ENCODE data around the gene CRK. TPM values are rescaled to one million over a fixed set of nuclear protein-coding genes. Genes with fewer than 3 reads are reported as not detected.
A peak's percentile ranks its signal among the peaks of the same experiment; 100 is the strongest.

The CRK gene
- total and polyA plus RNA-seq, 7 experiments from 2014 or later = 16.9 to 29.0 (median 20.9) TPM

GRCh38 chr17:1487939-1488825, 32.1 kb upstream of the CRK start:
- Histone ChIP-seq H3K9me3 (ENCODE audit: control insufficient read depth in 2 of 3, low read length in 3 of 3) (no peaks in the 10 kb centered on the region), H3K27ac (ENCODE audit: low read depth, low read length) (peak overlapping the region; percentile 78), H3K4me3 (ENCODE audit: low read length) (peak overlapping the region; percentile 65), H3K27me3 (ENCODE audit: control insufficient read depth in 2 of 2, insufficient read depth in 2 of 2, low read length in 2 of 2) (no peaks in the 10 kb centered on the region), H3K36me3 (ENCODE audit: control insufficient read depth in 2 of 3, insufficient read depth in 3 of 3, low read length in 3 of 3) (no peaks in the 10 kb centered on the region), H3K4me1 (ENCODE audit: control insufficient read depth in 2 of 2, insufficient read depth in 2 of 2, low read length in 2 of 2) (peaks cover 21 to 47% of the 10 kb centered on the region in 2 donors)
- DNase-seq (peak; percentile 40 to 83 (median 61)), ATAC-seq (peak; percentile 61)
- POLR2A ChIA-PET = interaction anchor here (0.5 to 5.1 kb wide), 8 partner anchors 17 to 191 kb away, joined by 3 to 23 read pairs (median 5); partner anchors contain the start of genes CRK, INPP5K and YWHAE
- Mint-ChIP-seq H3K27ac (peak overlapping the region; percentile 51 to 93 (median 72)), H3K27me3 (peaks cover 0 to 4% (median 0%) of the 10 kb centered on the region in 5 donors), H3K4me1 (peaks cover 0 to 57% (median 44%) of the 10 kb centered on the region in 7 donors), H3K4me3 (peak overlapping the region; percentile 82 to 95 (median 88)), H3K36me3 (peaks cover 0 to 7% (median 0%) of the 10 kb centered on the region in 5 donors), H3K9me3 (peaks cover 0 to 2% (median 0%) of the 10 kb centered on the region in 11 donors)
- CTCF ChIA-PET = interaction anchor here (0.6 to 1.2 kb wide), 2 partner anchors 97 to 142 kb away, joined by 4 to 6 read pairs; no protein-coding TSS in a partner anchor
- intact Hi-C loops (cut with micrococcal nuclease) = loop anchor here in 1 of 2 donors (1.0 to 10.0 kb wide), 7 partner anchors 15 to 849 kb away; partner anchors contain the start of genes CRK, INPP5K, PITPNA and RILP

DNA sequence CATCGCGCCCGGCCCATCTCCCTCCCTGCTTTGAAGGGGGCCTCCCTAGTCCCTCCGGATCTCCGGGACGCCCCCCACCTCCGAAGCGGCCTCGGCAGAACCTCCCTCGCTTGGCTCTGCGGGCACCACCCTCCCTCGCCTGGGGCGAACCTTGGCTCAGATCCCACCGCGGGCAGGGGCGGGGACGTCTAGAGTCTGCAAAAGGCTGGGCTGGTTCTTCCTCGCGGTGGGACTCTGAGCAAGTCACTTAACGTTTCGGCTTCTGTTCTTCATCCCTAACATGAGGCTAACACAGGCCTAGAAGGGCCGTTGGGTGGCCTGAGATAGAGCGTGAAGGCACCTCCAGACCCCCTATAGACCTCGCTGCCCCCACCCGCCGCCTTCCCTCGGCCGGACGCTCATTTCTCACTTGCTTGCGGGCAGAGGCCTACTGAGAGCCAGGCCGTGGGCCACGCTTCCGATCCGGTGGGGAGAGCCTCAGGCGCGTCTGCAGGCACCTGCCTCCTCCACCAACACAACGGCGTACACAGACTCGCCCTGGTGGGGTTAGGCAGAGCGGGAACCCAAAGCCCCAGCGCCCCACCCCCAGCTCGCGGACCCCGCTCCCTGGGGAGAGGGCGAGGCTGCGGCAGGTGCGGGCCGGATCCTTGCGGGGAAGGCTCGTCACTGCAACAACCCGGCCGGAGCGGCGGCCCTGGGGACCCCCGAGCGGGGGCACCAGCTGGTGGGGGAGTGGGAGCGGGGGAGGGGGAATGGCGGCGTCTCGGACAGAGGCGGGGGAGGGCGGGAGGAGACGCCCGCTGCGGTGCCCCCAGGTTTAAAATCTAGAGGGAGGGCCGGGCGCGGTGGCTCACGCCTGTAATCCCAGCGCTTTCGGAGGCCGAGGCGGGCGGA, 31.0 kb upstream of the CRK start:
- H3K27me3 Mint-ChIP-seq = peaks cover 0 to 3% (median 0%) of the 10 kb centered on the region in 5 donors

DNA sequence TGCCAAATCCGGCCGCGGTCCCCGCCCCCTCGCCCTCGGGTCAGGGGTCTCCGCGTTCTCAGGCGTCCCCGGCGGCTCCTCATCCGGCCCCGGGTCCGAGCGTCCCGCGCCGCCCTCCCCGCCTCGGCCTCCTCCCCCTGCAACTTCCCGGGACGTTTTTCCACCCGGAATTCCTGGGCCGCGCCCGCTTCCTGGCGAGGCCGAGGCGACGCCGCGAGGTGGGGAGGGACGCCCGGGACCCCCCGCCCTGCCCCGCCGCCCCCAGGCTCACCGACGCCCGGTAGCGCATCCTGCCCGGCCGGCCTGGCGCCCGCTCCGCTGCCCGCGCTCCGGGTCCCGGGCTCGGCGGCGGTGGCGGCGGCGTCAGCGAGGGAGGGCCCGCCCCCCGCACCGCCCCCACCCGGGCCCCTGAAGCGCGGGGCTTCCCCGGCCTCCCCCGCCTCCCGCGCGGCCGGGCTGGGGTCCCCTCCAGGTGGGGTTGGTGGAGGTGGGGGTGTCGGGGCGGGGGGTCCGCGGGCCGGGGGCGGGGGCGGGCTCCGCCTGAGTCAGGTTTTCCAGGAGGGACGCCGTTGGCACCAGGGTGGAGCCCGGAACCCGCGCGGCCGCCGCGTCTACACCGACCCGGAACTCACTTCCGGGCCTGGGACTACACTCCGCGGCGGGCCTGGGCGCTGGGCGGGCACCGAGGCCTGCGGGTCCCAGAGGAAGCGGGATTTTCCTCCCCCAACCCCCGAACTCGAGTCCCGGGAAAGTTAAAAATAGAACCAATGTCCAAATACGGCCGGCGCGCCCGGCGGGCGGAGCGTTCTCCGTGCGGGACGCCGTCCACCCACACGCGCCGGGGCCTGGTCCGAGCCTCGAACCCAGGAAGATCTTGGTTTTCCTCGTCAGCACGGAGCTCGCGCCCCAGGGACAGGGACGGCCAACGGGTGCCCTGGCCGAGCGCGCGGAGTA, 29.7 kb upstream of the CRK start:
- Histone ChIP-seq H3K9me3 (ENCODE audit: control insufficient read depth in 2 of 3, low read length in 3 of 3) (no peaks in the 10 kb centered on the region), H3K27me3 (ENCODE audit: control insufficient read depth in 2 of 2, insufficient read depth in 2 of 2, low read length in 2 of 2) (no peaks in the 10 kb centered on the region), H3K4me1 (ENCODE audit: control insufficient read depth in 2 of 2, insufficient read depth in 2 of 2, low read length in 2 of 2) (peaks cover 17 to 32% of the 10 kb centered on the region in 2 donors), H3K36me3 (ENCODE audit: control insufficient read depth in 2 of 3, insufficient read depth in 3 of 3, low read length in 3 of 3) (no peaks in the 10 kb centered on the region), H3K27ac (ENCODE audit: low read depth, low read length) (peak overlapping the region; percentile 78), H3K4me3 (ENCODE audit: low read length) (peak overlapping the region; percentile 54)
- peaks cover 0 to 40% (median 35%) of the 10 kb centered on the region in 7 donors for H3K4me1 Mint-ChIP-seq
- peaks cover 0 to 13% (median 0%) of the 10 kb centered on the region in 5 donors for H3K36me3 Mint-ChIP-seq
- ChIA-PET POLR2A (interaction anchor here (1.0 to 5.1 kb wide), 2 partner anchors 29 to 30 kb away, joined by 3 to 23 read pairs; partner anchors contain the start of genes CRK and INPP5K), CTCF (interaction anchor here (0.6 to 1.0 kb wide), 6 partner anchors 17 to 231 kb away, joined by 3 to 5 read pairs (median 3); partner anchors contain the start of gene INPP5K)
- H3K4me3 Mint-ChIP-seq = peak overlapping the region in 9 of 10 donors; percentile 82 to 89 (median 87)
- H3K27me3 Mint-ChIP-seq = no peaks in the 10 kb centered on the region
- H3K27ac Mint-ChIP-seq = peak overlapping the region in 3 of 9 donors; percentile 73 to 77 (median 75)
- H3K9me3 Mint-ChIP-seq = no peaks in the 10 kb centered on the region
- DNase-seq (peak in 8 of 9 donors; percentile 32 to 77 (median 55)), ATAC-seq (peak; percentile 57)
- intact Hi-C loops (cut with micrococcal nuclease) = loop anchor here (1.0 to 10.0 kb wide), 6 partner anchors 13 to 851 kb away; partner anchors contain the start of genes CRK (in 1 of the 2), RILP (in 1 of the 2), SCARF1 (in 1 of the 2) and SGSM2 (in 1 of the 2)

More for the DNA sequence above, 31.0 kb upstream of the CRK start:
- H3K4me1 Mint-ChIP-seq = peaks cover 0 to 46% (median 40%) of the 10 kb centered on the region in 7 donors
- intact Hi-C loops (cut with micrococcal nuclease) = loop anchor here in 1 of 2 donors (1.0 to 10.0 kb wide), 6 partner anchors 14 to 850 kb away; partner anchors contain the start of genes CRK, RILP, SCARF1 and SGSM2
- ChIA-PET CTCF (interaction anchor here (0.6 to 1.2 kb wide), 5 partner anchors 16 to 145 kb away, joined by 3 to 6 read pairs (median 3); partner anchors contain the start of gene INPP5K), POLR2A (interaction anchor here (0.5 to 5.1 kb wide), 8 partner anchors 18 to 190 kb away, joined by 3 to 23 read pairs (median 5); partner anchors contain the start of genes CRK, INPP5K and YWHAE)
- peak; percentile 46 to 83 (median 64) for DNase-seq
- Histone ChIP-seq H3K9me3 (ENCODE audit: control insufficient read depth in 2 of 3, low read length in 3 of 3) (no peaks in the 10 kb centered on the region), H3K4me1 (ENCODE audit: control insufficient read depth in 2 of 2, insufficient read depth in 2 of 2, low read length in 2 of 2) (peaks cover 21 to 35% of the 10 kb centered on the region in 2 donors), H3K4me3 (ENCODE audit: low read length) (peak overlapping the region; percentile 47), H3K27ac (ENCODE audit: low read depth, low read length) (peak overlapping the region; percentile 78), H3K27me3 (ENCODE audit: control insufficient read depth in 2 of 2, insufficient read depth in 2 of 2, low read length in 2 of 2) (no peaks in the 10 kb centered on the region), H3K36me3 (ENCODE audit: control insufficient read depth in 2 of 3, insufficient read depth in 3 of 3, low read length in 3 of 3) (no peaks in the 10 kb centered on the region)
- peak overlapping the region; percentile 82 to 95 (median 88) for H3K4me3 Mint-ChIP-seq
- peak; percentile 55 for ATAC-seq
- peak overlapping the region; percentile 20 to 94 (median 92) for H3K27ac Mint-ChIP-seq
- H3K9me3 Mint-ChIP-seq = peaks cover 0 to 2% (median 0%) of the 10 kb centered on the region in 11 donors
- H3K36me3 Mint-ChIP-seq = peaks cover 0 to 10% (median 0%) of the 10 kb centered on the region in 5 donors

DNA sequence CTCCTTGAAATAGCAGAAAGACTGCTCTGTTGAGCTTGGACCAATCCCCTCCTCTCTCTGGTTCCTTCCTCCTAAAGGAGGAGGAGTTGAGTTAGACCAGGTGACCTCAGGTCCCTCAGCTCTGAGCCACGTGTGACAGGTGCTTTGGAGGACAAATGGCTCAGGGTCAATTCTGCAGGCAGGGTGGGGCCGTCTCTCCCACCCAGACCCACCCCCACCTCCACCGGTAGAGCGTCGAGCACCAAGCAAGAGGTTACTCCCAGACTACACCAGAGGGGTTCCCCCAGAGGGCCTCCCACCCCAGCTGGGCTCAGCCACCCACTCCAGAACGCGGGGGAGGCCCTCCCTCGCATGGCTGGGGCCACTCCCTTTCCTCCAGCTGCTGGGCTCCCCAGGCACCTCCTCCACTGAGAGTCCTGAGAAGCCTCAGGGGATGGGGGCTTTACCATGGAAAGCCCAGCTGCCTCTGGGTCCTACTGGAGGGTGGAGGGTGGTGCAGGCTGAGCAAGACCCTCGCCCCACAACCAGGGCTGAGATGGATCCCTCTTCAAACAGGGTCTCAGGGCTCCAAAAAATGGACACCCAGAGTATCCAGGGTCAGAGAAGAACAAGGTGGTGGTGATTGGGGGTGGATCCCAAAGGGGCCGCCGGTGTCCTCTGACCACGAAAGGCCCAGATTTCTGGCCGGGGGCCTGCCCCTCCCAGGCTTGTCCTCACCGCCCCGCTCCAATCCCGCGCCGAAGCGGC, 28.8 kb upstream of the CRK start:
- DNase-seq = peak in 6 of 9 donors; percentile 22 to 81 (median 52)
- Mint-ChIP-seq H3K9me3 (no peaks in the 10 kb centered on the region), H3K4me1 (peaks cover 0 to 33% (median 28%) of the 10 kb centered on the region in 7 donors), H3K36me3 (peaks cover 0 to 12% (median 0%) of the 10 kb centered on the region in 5 donors), H3K4me3 (peak overlapping the region; percentile 69 to 89 (median 84)), H3K27me3 (no peaks in the 10 kb centered on the region), H3K27ac (peak overlapping the region in 8 of 9 donors; percentile 73 to 89 (median 79))
- Histone ChIP-seq H3K27ac (ENCODE audit: low read depth, low read length) (peak overlapping the region; percentile 76), H3K4me1 (ENCODE audit: control insufficient read depth in 2 of 2, insufficient read depth in 2 of 2, low read length in 2 of 2) (peaks cover 13 to 23% of the 10 kb centered on the region in 2 donors), H3K4me3 (ENCODE audit: low read length) (peak overlapping the region; percentile 54), H3K9me3 (ENCODE audit: control insufficient read depth in 2 of 3, low read length in 3 of 3) (no peaks in the 10 kb centered on the region), H3K36me3 (ENCODE audit: control insufficient read depth in 2 of 3, insufficient read depth in 3 of 3, low read length in 3 of 3) (no peaks in the 10 kb centered on the region), H3K27me3 (ENCODE audit: control insufficient read depth in 2 of 2, insufficient read depth in 2 of 2, low read length in 2 of 2) (no peaks in the 10 kb centered on the region)
- POLR2A ChIA-PET = interaction anchor here (0.6 to 1.0 kb wide), 2 partner anchors 25 to 28 kb away, joined by 3 to 4 read pairs; partner anchors contain the start of gene CRK
- intact Hi-C loops (cut with micrococcal nuclease) = loop anchor here (1.0 to 10.0 kb wide), 2 partner anchors 29 to 160 kb away; partner anchors contain the start of genes CRK (in 1 of the 2), RILP (in 1 of the 2) and SCARF1 (in 1 of the 2)
- peak; percentile 59 for ATAC-seq
- CTCF ChIA-PET = interaction anchor here (0.6 to 1.0 kb wide), 4 partner anchors 8 to 231 kb away, joined by 3 to 5 read pairs (median 3); partner anchors contain the start of gene INPP5K

All from naive thymus-derived CD4-positive, alpha-beta T cell (primary cell).